RWPE1 (cell line): Measurements from ENCODE around the gene CADM2.

Experiments used
- CTCF ChIA-PET: fragments of 350-600 bp; sonication (Branson Sonifier 250); formaldehyde crosslinking; extraction: SDS; loops from one replicate; lab custom pipeline; 2021; lab: Yijun Ruan, JAX
- POLR2A ChIA-PET: fragments of 400-600 bp; formaldehyde crosslinking; extraction: SDS; loops from one replicate; lab custom pipeline; 2020; ENCODE audit warnings: antibody characterized with exemption; ENCODE audit not compliant: low non-redundant PET; lab: Yijun Ruan, JAX
- DNase-seq: peaks from one replicate; pipeline ENCODE4 v3.0.0; 2012; ENCODE audit warnings: low spot score
- H3K27ac ChIP-seq: fragments of 450-650 bp; 2 replicates; pipeline ENCODE4 v1.5.1; 2017
- CTCF ChIP-seq: fragments of 450-650 bp; conservative IDR thresholded peaks from 2 replicates; pipeline ENCODE4 v1.5.1; 2017; ENCODE audit warnings: low read depth, mild to moderate bottlenecking

The CADM2 gene

GRCh38 chr3:85182975-85183752, 224.4 kb downstream of the CADM2 start:
- no peak overlapping the region for H3K27ac ChIP-seq
- CTCF ChIA-PET, result no interaction called here
- no peak for DNase-seq
- POLR2A ChIA-PET, result no interaction called here
- no peak for TF ChIP-seq CTCF

DNA sequence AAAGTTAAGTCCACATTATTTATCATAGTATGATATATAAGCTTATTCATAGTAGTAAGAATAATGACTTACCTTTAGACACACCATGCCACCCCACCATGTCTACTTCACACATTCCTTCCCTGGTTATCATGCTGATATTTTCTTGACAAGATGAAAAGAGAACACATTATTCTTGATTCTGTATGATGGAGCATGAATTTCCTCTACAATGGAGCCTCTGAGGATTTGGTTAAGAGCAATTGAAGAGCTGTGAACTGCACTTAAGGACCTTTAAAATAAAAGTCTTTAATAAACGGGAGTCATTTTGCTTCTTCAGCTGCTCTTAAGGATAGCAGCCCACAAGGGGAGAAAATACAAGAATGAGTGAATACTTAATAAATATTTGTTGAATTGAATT, 226.7 kb downstream of the CADM2 start:
- ChIA-PET CTCF (no interaction called here), POLR2A (no interaction called here)
- no peak for TF ChIP-seq CTCF
- DNase-seq, result no peak
- H3K27ac ChIP-seq, result no peak overlapping the region

DNA sequence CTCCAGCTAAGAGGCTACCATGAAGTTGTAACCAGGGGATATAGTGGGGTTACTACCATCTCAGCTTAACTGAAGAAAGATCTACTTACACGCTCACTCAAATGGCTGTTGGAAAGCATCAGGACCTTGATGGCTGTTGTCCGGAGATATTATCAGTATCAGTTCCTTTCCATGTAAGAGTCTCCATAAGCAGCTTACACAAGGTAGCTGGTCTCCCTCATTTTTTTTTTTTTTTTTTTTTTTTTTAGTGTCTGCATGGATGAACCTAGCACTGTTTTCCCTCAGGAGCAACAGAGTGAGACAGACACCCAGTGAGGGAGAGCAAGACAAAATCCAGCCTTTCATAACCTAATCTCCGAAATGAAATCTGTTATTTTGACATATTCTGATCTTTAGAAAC, 230.9 kb downstream of the CADM2 start:
- H3K27ac ChIP-seq, result no peak overlapping the region
- CTCF ChIA-PET, result no interaction called here
- POLR2A ChIA-PET, result no interaction called here
- no peak for TF ChIP-seq CTCF
- no peak for DNase-seq

DNA sequence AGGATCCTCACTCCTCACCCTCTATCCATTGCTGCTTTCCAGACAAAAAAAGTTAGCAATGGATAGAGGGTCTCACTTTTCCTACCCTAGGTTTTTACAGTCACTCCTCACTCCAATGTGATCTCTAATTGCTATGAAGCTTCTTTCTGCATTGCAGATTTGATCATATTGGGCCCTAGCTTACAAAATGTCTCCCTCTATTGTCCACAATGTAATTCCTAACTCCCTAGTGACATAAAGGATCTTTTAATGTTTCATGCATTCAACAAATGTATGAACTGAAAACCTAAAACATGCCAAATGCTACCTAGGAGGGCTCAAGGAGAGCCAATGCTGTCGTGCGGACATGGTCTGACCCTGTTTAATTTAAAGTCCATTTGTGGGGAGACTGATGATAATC, 234.8 kb downstream of the CADM2 start:
- H3K27ac ChIP-seq, result no peak overlapping the region
- CTCF ChIA-PET, result interaction anchor here (1.0 kb wide), 1 partner anchor 383 kb away, joined by 4 read pairs; no protein-coding TSS in a partner anchor
- no peak for TF ChIP-seq CTCF
- no peak for DNase-seq
- POLR2A ChIA-PET, result no interaction called here

- POLR2A ChIA-PET, result no interaction called here
These were observed 249.9 kb downstream of the CADM2 start for GRCh38 chr3:85208650-85209049.

DNA sequence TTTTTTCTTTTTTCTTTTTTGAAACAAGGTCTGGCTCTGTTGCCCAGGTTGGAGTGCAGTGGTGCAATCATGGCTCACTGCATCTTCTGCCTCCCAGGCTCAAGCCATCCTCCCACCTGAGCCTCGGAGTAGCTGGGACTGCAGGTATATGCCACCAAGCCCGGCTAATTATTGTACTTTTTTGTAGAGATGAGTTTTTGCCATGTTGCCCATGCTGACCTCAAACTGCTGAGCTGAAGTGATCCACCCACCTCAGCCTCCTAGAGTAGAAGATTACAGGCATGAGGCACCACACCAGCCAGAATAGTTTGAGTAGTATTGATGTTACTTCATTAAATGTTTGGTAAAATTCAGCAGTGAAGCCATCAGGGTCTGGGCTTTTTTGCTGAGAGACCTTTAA, 251.8 kb downstream of the CADM2 start:
- no peak overlapping the region for H3K27ac ChIP-seq
- no peak for DNase-seq
- TF ChIP-seq CTCF, result no peak
- ChIA-PET POLR2A (no interaction called here), CTCF (no interaction called here)

More at GRCh38 chr3:85208650-85209049, 249.9 kb downstream of the CADM2 start:
- H3K27ac ChIP-seq, result no peak overlapping the region
- TF ChIP-seq CTCF, result no peak
- DNase-seq, result no peak
- CTCF ChIA-PET, result no interaction called here
